GM19240 (cell line): Measurements from ENCODE around the gene LCLAT1.

Source experiments
- DNase-seq: peaks from one replicate; pipeline ENCODE4 v3.0.0; 2011; ENCODE audit warnings: low spot score; ENCODE audit not compliant: insufficient read length

The LCLAT1 gene

DNA sequence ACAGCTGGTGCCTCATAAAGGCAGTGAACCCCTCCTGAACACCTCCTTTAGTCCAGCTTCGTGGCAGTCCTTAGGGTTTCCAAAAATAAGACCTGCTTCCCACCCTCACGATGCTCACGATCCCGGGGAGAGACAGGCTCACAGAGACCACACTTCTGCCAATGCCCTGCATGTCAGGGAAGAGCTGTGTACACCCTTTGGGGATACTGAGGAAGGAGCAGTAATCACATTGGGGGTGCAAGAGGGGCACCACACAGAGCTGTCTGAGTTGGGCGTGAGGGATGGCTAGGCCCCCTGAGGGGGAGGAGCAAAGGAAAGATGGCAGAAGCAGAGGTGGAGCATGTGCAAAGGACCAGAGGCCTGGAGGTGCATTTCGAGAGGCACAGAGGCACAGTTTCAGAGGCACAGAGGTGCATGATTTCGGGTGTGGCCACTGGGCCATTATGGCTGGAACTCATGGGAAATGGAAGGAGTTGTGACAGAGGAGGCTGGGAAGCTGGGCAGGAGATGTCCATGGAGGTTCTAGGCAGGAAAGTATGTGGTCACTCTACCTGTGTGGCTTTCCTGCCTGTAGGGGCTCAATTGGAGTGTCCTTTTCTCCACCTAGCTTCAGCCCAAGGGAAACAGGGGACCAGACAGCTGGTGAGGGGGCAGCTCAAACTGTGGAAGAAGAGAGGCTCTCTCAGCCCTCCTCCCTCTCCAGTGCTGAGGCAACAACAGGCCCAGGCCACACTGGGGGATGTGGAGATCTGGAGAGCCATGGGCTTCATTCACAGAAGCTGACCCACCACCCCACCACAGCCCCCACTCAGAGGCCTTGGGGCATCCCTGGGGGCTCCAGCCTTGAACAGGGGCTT is 244.3 kb downstream of the LCLAT1 start:
- DNase-seq: no peak

DNA sequence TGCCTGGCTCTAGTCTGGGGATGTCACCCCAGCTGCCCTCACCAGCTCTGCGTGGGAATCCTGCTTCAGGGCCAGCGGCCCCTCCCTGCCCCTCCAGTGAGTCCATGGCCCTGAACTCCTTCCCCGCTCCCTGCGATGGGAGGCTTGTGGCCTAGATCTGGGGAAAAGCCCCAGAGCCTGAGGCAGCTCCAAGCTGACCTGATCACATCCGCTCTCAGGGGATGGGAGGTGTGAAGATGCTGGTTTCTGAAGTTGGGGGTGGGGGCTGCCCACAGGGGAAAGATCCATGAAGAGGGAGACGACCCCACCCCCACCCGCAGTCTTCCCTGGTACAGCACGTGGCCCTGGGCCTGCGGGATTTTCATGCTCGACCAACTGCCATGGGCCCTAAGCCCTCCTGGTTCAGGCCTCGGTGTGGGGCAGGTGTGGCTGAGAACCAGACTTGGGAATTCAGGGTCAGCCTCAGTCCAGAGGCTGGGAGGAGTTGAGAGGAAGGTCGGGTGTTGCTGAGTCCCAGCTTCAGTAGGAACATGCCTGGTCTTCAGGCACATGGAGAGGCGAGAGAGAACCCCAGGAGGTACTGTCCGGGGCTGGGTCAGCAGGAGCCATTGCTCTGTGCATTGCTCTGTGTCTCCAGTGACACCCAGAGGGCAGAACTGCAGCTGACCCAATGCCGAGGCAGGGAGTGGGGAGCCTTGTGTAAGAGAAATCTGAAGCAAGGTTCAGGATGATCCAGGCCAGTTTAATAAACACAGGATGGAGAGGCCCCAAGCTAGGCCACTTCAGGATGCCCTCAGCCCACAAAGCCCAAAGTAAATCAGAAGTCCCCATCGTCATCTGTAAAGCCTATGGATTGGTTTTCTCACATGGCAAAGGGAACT is 245.1 kb downstream of the LCLAT1 start:
- no peak for DNase-seq

DNA sequence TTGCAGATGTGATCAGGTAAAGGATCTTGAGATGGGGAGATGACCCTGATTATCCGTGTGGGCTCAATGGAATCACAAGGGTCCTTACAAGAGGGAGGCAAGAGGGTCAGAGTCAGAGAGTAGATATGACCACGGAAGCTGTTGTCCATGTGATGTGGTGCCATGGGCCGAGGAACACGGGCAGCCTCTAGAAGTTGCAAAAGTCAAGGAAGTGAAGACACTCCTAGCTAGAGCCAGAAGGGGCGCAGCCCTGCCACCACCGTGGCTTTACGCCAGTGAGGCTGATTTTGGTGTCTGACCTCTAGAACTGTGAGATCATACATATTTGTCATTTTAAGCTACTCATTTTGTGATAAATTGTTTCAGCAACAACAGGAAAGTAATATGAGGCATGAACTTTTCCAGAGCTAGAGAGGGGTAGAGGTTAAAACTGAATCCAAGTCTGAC is 245.8 kb downstream of the LCLAT1 start:
- no peak for DNase-seq
